Left hindlimb (tissue), 1 donor: ENCODE measurements around the gene CYB561.

ENCODE experiments used
- DNase-seq: peaks from one replicate; pipeline ENCODE4 v3.0.0-alpha.2; 2018

Gene CYB561, protein sequence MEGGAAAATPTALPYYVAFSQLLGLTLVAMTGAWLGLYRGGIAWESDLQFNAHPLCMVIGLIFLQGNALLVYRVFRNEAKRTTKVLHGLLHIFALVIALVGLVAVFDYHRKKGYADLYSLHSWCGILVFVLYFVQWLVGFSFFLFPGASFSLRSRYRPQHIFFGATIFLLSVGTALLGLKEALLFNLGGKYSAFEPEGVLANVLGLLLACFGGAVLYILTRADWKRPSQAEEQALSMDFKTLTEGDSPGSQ

DNA sequence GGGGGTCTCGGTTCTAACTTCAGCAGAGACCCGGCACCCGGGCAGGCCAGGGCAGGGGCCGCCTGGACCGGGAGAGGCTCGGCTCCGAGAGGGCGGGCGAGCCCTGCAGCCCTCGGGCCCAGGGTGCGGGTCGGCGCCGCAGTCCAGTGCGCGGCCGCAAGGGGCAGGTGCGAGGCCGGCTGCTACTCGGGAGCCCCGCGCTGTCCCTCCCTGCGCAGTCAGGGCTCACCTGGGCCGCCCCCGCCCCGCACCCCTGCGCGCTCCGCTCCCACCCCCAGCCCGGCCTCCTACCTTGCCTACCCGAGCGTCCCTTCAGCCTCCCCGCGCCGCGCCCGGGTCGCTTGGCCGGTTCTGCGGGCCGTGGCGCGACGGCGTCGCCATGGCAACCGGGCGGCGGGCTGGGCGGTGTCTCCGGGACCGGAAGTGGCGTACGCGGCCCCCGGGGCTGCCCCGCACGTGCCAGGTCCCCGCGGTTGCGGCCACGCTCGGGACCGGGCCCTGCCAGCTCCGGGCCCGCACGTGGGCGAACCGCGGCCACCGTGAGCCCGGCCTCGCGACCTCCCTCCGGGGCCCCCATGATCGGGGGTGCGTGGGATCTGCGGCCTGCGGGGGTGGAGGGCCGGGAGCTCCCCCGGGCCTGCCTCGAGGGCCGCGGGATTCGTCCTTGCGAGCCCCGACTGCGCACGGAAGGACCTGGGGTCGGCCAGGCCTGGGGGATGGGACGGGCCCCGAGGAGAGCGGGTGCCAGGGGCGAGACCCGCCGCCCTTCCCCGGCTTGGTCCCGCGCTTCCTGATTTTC, at the start of gene CYB561:
Gene CYB561, minus strand, starts transcription at position 353 of the 799 bp plus-strand sequence. CDS start 8,759 bp downstream, outside the sequence.
- peak; percentile 73 for DNase-seq

DNA sequence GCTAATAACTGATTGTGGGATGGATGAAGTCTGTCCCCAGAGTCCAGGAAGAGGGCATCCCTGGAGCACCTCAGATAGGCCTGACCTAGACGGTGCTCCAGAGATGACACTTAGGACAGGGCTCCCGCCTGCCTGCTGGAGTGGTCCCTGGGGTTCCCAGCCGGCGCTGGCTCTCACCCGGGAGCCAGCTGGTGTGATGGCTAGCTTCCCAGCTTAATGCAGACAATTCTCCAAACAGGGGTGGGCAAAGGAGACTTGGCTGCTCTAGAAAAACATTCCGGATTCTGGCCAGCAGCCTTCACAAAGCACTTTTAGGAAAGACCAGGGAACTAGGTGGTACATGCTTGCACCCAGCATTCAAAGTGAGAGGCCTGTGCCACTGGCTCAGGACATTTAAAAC, 49.4 kb upstream of the CYB561 start:
- no peak for DNase-seq

DNA sequence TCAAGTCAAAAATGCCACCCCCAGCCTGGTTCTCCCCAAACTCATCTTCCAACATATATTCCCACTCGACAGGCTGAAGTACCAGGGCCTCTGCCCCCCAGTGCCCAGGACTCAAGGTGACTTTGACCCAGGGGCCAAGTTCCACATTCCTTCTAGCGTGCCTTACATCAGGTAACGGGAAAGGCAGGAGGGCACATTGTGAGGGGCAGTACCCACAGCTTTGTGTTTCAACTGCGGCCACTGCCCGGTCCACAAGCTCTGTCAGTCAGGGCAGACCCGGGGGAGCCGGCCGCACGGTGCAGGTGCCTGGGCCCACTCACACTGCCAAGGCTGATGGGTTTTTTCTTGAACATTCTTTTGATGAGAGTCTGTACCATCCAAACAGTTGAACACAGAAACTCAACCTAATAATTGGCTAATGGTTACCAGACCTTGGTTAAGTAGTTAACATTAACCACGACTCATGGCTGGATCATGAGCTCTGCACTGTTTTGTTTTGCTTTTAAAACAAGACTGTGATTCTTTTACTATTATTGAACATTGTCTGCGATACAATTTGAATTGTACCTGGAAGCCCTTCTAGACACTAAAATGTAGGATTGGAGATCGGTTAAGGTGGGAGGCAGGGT, 48.3 kb upstream of the CYB561 start:
- DNase-seq: no peak

DNA sequence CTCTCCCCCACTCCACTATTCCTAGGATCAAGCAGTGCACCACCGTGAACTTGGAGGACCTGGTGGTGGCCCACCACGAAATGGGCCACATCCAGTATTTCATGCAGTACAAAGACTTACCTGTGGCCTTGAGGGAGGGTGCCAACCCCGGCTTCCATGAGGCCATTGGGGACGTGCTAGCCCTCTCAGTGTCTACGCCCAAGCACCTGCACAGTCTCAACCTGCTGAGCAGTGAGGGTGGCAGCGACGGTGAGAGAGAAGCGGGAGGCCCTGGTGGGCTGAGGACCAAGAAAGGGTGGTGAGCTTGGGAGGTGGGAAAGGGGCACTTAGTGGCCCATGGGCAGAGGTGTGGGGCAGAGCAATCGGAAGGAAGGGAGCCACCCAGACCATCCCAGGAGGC, 47.3 kb upstream of the CYB561 start:
- no peak for DNase-seq

DNA sequence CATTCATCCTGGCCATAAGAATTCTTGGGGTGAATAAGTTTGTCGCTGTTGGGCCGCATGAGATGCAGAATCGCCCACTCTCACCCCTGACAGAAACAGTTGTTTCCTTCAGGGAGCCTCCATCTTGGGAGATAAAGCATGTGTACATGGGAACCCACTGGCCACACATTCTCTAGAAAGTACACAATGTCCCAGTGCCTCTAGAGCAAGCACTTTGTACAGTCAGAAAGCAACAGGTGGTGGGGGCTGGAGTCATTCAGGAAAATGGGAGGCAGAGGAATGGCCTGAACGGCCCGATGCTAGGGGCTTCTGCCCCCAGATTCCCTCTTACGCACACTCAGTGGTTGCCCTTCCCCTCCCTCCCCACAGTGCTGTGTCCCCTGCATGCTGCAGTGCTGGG, 46.8 kb upstream of the CYB561 start:
- DNase-seq: no peak

DNA sequence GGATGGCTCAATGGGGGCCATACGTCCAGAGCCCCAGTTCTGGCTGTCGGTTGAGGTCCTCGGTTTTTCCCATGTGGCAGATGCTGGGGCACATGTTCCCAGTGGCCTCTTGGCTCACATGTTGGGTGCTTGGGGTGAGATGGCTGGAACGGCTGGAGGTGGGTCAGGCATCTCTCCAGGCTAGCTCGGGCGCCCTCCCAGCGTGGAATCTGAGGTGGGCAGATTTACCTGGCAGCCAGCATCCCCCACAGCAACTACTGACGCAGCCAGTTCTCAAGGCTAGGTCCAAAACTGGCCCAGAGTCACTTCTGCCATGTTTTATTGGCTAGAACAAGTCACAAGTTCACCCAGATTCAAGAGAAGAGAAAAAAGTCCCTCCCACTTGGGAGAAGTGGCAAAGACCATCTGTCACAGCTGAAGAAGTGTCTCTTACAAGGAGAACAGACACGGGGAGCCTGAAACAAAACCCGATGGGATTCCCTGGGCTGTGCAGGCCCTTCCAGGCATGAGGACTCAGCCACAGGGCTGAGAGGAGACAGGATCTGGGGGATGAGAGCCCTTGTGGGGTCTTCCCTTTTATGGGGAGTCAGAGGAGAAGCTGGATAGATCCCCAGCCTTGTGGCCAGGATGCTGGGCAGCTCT, 46.0 kb upstream of the CYB561 start:
- no peak for DNase-seq

DNA sequence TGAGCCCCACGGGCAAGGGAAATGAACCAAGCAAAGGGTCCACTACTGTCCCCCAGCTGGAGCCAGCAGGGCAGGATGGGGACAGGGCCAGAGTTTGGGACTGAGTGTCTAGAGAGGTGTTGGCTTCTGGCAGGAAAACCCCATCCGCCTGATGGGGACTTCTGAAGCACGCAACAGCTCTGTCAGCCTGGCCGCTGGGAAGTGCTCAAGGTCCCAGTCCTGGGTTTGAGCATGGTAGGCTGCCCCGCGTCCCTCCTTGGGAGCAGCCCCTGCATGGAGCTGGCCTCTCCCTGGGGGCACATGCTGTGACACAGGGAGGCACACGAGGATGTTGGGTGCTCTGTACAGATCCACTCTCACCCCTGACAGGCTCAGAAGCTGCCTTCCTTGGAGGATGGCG, 45.3 kb upstream of the CYB561 start:
- no peak for DNase-seq

DNA sequence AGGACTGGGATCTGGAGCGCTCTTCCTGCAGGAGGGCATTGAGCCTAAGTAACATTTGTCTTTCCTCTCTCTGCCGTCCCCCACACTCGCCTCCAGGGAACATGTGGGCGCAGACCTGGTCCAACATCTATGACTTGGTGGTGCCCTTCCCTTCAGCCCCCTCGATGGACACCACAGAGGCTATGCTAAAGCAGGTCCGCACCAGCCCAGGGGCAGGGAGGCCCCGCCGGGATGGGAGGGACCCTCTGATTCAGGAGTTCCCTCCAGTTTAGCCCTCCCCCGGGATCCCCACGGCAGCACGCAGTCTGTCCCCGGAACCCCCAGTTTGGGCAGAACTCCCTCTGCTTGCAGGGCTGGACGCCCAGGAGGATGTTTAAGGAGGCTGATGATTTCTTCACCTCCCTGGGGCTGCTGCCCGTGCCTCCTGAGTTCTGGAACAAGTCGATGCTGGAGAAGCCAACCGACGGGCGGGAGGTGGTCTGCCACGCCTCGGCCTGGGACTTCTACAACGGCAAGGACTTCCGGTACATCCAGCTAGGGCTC, 44.8 kb upstream of the CYB561 start:
- DNase-seq: no peak

DNA sequence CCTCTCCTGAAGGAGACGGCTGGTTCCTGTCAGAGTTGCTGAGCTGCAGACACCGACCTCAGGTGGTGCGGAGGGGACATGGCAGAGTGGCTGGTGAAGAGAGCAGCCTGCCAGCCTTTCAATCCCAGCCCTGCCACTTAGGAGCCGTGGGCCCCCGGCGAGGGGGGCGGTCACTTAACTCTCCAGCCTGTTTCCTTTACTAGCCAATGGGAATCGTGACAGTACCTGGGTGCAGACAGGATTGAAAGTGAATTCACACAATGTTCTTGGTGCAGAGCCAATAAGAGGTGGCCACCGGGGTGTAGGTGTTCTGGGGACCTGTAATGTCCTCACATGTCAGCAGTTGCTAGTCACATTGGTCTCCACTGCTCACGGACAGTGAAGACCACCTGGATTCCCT, 44.2 kb upstream of the CYB561 start:
- DNase-seq: peak; percentile 6

DNA sequence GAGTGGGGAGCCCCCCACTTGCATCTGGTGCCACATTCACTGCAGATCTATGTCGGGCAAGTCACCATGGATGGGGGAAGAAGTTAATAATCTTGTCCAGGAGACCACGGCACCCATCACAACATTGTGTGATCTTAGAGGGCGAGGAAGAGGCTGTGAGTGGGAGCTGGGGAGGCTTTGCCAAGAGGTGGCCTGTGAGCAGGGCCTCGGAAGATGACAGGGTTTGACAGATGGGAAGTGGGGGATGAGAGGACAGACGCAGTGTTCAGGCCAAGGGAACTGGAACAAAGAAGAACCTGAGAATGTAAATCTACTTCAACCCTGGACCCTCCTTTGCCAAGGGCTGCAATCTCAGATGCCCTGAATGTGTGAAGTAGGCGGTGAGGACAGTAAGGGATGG, 43.2 kb upstream of the CYB561 start:
- peak; percentile 8 for DNase-seq

DNA sequence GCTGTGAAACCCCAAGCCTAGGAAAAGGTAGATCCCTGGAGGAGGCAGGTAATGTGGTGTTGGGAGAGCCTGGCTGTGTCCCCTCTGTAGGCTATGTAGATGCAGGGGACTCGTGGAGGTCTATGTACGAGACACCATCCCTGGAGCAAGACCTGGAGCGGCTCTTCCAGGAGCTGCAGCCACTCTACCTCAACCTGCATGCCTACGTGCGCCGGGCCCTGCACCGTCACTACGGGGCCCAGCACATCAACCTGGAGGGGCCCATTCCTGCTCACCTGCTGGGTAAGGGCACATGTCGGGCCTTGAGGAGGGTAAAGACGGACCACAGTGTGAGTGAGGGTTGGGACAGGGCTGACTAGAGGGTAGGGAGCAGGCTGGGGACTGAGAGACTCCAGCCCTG, 42.7 kb upstream of the CYB561 start:
- DNase-seq: peak; percentile 5

DNA sequence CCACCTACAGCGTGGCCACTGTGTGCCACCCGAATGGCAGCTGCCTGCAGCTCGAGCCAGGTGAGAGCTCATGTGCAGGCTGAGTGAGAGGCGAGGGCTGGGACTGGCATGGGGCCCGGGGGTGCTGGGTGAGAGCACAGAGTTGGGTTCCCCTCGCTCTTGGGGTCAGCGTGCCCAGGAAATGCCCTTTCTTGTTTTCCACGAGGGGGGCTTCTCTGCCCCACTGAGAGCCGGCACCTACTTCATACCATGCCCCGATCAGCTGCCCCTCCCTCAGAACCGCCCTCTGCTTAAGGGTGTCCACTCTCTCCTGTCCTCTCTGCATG, 40.9 kb upstream of the CYB561 start:
- DNase-seq: no peak

DNA sequence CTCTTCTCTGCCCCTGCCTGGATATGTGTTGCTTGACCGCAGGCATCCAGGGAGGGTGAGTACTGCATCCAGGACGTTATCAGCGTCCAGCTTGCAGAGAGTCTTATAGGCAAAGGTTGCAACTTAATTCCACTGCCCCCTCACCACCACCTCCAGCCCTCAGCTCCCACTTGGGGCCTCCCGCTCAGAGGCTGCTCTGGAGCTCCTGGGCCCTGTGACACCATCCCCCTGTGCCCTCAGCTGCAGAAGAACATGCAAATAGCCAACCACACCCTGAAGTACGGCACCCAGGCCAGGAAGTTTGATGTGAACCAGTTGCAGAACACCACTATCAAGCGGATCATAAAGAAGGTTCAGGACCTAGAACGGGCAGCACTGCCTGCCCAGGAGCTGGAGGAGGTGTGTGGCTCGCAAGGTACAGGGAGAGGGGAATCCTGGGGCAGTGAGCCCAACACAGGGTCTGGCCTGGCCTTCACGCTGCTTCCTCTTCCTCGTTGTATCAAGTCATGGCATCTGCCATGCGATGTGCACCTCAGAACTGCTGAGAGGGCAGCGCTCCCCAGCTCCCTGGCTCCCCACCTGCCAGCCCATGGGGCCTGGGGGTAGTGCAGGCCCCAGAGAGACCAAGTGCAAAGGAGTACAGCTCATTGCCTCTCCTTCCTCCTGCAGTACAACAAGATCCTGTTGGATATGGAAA, 40.4 kb upstream of the CYB561 start:
- DNase-seq: peak; percentile 23

DNA sequence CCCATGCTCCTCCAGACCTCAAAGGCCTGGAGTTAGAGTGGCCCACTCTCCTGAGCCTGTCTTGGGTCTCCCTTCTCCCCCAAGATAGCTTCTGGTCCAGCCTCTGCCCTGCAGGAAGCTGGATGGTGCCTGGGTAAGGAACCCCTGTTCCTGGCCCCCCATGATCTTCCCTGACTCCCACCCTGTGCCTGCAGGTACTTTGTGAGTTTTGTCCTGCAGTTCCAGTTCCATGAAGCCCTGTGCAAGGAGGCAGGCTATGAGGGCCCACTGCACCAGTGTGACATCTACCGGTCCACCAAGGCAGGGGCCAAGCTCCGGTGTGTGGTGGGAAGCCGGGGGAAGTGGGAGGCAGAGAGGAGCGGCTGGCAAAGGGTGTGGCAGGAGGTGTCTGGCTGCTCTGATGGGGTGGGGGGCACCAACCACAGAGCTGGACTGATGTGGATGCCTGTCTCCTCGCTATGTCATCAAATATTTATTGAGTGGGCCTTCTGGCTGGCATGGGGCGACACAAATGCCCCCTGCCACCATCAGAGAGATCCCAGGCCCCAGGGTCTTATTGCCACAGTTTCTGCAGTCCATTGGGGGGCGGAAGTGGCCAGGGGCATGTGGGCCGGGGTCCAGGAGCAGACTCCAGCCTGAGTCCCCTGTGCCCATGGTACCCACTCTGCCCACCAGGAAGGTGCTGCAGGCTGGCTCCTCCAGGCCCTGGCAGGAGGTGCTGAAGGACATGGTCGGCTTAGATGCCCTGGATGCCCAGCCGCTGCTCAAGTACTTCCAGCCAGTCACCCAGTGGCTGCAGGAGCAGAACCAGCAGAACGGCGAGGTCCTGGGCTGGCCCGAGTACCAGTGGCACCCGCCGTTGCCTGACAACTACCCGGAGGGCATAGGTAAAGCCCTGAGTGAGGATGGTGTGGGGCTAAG, 37.8 kb upstream of the CYB561 start:
- DNase-seq: no peak

DNA sequence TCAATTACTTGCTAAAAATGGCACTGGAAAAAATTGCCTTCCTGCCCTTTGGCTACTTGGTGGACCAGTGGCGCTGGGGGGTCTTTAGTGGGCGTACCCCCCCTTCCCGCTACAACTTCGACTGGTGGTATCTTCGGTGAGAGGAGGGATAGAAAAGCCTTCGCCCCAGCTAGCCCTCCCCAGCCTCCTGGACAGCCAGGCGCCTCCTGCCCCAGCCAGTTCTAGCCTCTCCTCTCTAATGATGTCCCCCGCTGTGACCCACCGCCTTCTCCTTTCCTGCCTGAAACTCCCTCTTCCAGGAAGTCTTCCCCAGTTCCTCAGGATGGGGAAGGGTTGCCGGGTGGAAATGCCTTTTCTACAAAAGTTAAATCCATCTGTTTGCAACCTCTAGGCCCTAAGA, 36.9 kb upstream of the CYB561 start:
- no peak for DNase-seq

DNA sequence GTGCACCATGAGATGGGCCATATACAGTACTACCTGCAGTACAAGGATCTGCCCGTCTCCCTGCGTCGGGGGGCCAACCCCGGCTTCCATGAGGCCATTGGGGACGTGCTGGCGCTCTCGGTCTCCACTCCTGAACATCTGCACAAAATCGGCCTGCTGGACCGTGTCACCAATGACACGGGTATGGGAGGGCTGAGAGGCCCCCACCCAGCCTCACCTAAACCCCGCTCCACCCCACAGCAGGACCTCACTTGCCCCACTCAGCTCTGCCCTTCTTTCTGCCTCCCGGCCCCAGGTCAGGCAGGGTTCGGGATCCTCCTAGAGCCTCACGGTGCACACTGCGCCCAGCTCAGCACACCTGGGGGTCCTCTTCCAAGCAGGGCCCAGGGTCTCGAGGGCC, 36.4 kb upstream of the CYB561 start:
- DNase-seq: no peak

DNA sequence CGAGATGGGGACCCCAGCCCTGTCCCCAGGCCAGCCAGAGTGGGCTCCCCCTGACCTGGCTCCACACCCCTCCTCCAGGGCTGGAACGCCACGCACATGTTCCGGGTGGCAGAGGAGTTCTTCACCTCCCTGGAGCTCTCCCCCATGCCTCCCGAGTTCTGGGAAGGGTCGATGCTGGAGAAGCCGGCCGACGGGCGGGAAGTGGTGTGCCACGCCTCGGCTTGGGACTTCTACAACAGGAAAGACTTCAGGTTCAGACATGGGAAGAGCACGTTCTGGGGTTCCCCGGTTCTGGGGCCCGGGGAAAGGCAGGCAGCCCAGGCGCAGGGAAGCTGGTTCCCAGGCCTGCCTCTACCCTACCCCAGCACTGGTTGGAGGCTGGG, 35.4 kb upstream of the CYB561 start:
- no peak for DNase-seq

DNA sequence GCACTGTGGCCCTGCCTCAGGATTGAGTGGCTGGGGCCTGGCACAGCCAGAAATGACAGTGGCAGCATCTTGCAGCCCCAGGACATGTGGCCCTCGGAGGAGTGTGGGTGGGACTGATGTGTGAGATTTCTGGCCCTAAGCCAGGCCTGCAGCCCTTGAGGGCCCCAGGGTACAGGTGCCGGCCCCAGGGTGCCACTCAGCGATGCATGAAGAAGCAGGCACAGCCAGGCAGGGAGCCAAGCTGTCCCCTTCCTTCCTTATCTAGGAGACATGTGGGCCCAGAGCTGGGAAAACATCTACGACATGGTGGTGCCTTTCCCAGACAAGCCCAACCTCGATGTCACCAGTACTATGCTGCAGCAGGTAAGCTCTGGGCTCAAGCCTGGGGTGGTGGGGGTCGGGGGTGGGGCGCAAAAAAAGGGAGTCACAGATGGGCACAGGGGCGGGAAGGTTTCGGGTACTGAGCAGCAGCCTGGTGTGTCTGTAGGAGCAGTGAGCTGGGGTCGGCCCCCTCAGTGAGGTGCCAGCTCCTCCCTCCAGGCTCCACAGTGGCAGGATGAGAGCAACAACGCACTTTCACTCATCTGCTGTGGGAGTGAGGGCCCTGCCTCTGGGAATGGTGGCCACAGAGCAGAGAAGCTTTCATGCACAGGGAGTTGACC, 34.9 kb upstream of the CYB561 start:
- no peak for DNase-seq

DNA sequence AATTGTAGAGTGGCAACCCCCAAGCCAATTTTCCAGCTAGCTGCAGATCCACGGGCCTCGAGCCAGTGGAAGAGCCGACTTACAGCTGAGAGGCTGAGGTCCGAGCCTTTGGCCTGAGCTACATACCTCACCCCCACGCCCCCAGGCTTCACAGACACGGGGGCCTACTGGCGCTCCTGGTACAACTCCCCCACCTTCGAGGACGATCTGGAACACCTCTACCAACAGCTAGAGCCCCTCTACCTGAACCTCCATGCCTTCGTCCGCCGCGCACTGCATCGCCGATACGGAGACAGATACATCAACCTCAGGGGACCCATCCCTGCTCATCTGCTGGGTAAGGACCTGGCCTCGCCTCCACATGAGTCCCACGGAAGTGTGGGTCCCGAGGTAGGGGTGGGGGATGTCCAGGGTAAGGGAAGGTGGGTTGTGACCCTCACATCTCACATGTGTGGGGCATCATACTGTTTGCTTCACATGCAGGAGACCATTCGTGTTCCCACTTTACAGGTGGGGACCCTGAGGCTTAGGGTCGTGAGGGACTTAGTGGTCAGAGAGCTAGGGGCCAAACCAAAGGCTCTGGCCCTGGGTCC, 34.2 kb upstream of the CYB561 start:
- DNase-seq: no peak

DNA sequence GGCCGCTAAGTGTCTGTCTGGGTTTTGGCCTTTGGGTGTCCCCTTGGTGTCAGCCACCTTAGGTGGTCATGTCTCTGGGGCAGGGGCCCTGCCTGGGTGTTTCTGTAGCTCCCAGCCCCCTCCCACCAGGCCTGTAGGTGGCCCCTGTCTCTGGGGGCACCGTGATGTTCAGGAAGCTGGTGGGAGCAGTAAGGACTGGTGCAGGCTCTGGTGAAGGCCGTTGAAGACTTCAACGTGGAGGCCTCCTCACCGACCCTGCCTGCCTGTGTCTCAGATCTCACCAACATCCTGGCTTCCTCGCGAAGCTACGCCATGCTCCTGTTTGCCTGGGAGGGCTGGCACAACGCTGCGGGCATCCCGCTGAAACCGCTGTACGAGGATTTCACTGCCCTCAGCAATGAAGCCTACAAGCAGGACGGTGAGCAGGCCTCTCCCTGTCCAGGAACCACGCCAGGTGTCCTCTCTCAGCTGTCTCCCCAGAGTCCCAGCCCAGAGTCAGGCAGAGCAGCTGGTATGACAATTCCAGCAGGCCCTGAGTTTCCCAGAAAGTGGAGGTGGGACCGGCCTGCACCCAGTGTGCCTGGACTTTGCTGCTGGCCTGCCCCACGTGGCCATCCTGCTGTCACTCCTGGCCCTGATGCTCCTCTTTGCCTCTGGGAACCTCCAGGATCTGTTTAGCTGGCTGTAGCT, 33.5 kb upstream of the CYB561 start:
- no peak for DNase-seq
